GM19438 (cell line): Measurements from ENCODE around the gene MILR1.
"Not testable (repeated sequence)": the region's sequence is repeated elsewhere in the genome, so short reads cannot be mapped to it uniquely, and the experiment has no call there.

ENCODE experiments used
- ATAC-seq: cut with Tn5 transposase; IDR thresholded peaks from one replicate; pipeline ENCODE4 v1.9.1; 2021; ENCODE audit warnings: low read depth; ENCODE audit not compliant: unreplicated experiment

The MILR1 gene

GRCh38 chr17:64426596-64426995 is 22.3 kb upstream of the MILR1 start:
- no peak for ATAC-seq

GRCh38 chr17:64428406-64428805 is 20.5 kb upstream of the MILR1 start:
- ATAC-seq = no peak

GRCh38 chr17:64430036-64430435 is 18.9 kb upstream of the MILR1 start:
- not testable (repeated sequence) for ATAC-seq

GRCh38 chr17:64431534-64431933 is 17.4 kb upstream of the MILR1 start:
- no peak for ATAC-seq

- ATAC-seq = no peak
These were observed 10.9 kb upstream of the MILR1 start for GRCh38 chr17:64437944-64438525.

GRCh38 chr17:64439521-64439920 is 9.4 kb upstream of the MILR1 start:
- not testable (repeated sequence) for ATAC-seq

GRCh38 chr17:64439956-64440355 is 9.0 kb upstream of the MILR1 start:
- no peak for ATAC-seq

GRCh38 chr17:64441772-64442540 is 7.0 kb upstream of the MILR1 start:
- no peak for ATAC-seq

GRCh38 chr17:64442541-64442971 is 6.4 kb upstream of the MILR1 start:
- no peak for ATAC-seq

GRCh38 chr17:64443086-64443760 is 5.7 kb upstream of the MILR1 start:
- ATAC-seq = no peak

GRCh38 chr17:64447526-64447925 is 1.4 kb upstream of the MILR1 start:
- ATAC-seq = no peak

GRCh38 chr17:64449545-64449944 is 630 bp downstream of the MILR1 start:
- ATAC-seq = no peak

- no peak for ATAC-seq
These were observed 7.3 kb downstream of the MILR1 start for GRCh38 chr17:64455993-64456885.

- no peak for ATAC-seq
These were observed 8.2 kb downstream of the MILR1 start for GRCh38 chr17:64457156-64457555.

- no peak for ATAC-seq
These were observed 9.8 kb downstream of the MILR1 start for GRCh38 chr17:64458756-64459155.

GRCh38 chr17:64459284-64459747 is 10.4 kb downstream of the MILR1 start:
- no peak for ATAC-seq

GRCh38 chr17:64459818-64460217 is 10.9 kb downstream of the MILR1 start:
- ATAC-seq = not testable (repeated sequence)

GRCh38 chr17:64460955-64461354 is 12.0 kb downstream of the MILR1 start:
- no peak for ATAC-seq

GRCh38 chr17:64461788-64462187 is 12.9 kb downstream of the MILR1 start:
- ATAC-seq = no peak

- ATAC-seq = no peak
These were observed 17.3 kb downstream of the MILR1 start for GRCh38 chr17:64466019-64466735.
